ENCODE results near the gene FAM156A.
"Not testable (repeated sequence)": the region's sequence is repeated elsewhere in the genome, so short reads cannot be mapped to it uniquely, and the experiment has no call there.

FAM156A gene

GRCh38 chrX:52966993-52967738 is 8.8 kb upstream of the FAM156A start:
- not testable (repeated sequence) for DNase-seq (ENCODE audit: low spot score)

DNA sequence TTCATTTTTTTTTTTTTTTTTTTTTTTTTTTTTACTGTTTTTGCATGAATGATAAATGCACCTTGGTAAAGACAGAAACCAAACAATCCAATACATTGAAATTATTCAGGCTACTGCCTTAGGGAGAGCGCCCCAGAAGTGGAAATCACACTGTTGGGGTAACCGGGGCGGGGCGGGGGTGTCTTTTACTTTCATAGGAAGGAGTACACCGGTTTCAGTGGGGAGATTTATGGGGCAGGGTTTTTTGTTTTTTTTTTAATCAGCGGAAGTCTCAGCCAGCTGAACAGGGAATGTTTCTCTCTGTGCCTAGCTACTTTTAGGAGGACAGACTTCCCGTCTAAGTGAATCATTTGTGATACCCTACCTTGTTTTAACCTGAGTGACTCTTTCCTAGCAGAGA is 643 bp upstream of the FAM156A start:
- not testable (repeated sequence) for DNase-seq (ENCODE audit: low spot score)

GRCh38 chrX:52949884-52950283 is 8.4 kb downstream of the FAM156A start:
- not testable (repeated sequence) for DNase-seq (ENCODE audit: low spot score)

DNA sequence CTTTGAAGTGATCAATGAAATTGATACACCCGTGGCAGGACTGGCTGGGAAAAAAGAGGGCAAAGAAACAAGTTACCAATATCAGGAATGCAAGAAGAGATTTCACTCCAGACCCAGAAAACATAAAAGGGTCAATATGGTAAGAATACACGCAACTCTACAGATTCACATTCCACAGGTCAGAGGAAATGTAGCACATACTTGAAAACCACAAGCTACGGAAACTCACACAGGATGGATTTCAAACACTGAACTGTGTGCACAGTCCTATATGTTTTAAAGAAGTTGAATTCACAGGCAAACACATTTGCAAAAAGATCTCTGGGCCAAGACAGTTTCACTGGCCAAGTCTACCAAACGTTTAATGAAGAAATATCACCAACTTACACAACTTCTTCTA is 9.0 kb downstream of the FAM156A start:
- DNase-seq (ENCODE audit: low spot score), result not testable (repeated sequence)

GRCh38 chrX:52948265-52948664 is 10.1 kb downstream of the FAM156A start:
- DNase-seq (ENCODE audit: low spot score), result not testable (repeated sequence)

DNA sequence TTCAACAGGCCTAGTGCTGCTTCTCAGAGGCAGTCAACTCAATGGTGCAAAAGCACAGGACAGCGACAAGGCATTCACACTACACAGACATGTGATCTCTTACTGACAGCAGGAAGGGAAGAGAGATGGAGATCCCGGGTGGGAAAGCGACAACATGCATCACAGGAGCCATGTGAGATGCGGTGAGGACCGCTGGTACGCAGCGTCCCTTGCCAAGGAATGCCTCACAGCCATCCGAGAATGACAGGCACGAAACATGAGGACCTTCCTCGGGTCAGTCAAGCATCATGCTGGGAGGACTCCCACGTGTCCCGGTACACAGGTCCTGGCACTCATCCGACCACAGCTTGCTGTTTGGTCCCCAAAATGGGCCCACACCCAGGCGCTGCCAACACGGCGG is 10.8 kb downstream of the FAM156A start:
- DNase-seq (ENCODE audit: low spot score), result not testable (repeated sequence)

- DNase-seq (ENCODE audit: low spot score), result not testable (repeated sequence)
Measured at GRCh38 chrX:52945838-52946494, 12.4 kb downstream of the FAM156A start.

GRCh38 chrX:52941728-52942127 is 16.6 kb downstream of the FAM156A start:
- DNase-seq (ENCODE audit: low spot score), result not testable (repeated sequence)

GRCh38 chrX:52940704-52941103 is 17.6 kb downstream of the FAM156A start:
- not testable (repeated sequence) for DNase-seq (ENCODE audit: low spot score)

DNA sequence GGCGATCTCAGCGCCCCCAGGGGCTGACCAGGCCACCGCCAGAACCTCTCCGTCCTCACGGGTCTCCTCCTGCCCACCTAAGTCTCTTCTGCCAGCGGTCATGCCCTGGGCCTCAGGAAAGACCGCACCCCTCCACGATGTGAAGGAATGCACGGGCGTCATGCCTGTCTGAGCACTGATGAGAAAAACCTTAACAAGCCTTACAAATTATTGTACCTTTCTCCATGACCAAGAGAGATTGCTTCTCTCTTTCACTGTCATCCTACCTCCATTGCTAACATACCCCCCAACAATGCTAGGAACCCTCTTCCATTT is 22.9 kb downstream of the FAM156A start:
- not testable (repeated sequence) for DNase-seq (ENCODE audit: low spot score)

- DNase-seq (ENCODE audit: low spot score), result peak; percentile 92
Measured at GRCh38 chrX:52934704-52935469, 23.4 kb downstream of the FAM156A start.

GRCh38 chrX:52933976-52934703 is 24.2 kb downstream of the FAM156A start:
- DNase-seq (ENCODE audit: low spot score), result no peak

DNA sequence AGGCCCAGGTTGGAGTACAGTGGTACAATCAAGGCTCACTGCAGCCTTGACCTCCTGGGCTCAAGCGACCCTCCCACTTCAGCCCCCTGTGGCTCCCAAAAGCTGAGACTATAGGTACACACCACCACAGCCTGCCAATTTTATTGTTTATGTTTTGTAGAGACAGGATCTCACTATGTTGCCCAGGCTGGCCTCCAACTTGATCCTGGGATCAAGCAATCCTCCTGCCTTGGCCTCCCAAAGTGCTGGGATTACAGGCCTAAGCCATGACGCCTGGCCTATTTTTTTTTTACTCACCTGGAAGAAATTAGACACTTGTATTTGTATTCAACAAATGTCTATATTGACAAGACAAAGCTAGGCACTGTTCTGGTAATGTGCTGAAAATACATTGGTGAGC is 25.1 kb downstream of the FAM156A start:
- DNase-seq (ENCODE audit: low spot score), result no peak

DNA sequence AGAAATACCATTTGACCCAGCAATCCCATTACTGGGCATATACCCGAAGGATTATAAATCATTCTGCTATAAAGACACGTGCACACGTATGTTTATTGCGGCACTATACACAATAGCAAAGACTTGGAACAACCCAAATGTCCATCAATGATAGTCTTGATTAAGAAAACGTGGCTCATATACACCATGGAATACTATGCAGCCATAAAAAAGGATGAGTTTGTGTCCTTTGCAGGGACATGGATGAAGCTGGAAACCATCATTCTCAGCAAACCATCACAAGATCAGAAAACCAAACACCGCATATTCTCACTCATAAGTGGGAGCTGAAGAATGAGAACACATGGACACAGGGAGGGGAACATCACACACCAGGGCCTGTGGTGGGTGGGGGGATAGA is 28.1 kb downstream of the FAM156A start:
- not testable (repeated sequence) for DNase-seq (ENCODE audit: low spot score)

- no peak for DNase-seq (ENCODE audit: low spot score)
Measured at GRCh38 chrX:52923781-52924241, 34.5 kb downstream of the FAM156A start.

DNA sequence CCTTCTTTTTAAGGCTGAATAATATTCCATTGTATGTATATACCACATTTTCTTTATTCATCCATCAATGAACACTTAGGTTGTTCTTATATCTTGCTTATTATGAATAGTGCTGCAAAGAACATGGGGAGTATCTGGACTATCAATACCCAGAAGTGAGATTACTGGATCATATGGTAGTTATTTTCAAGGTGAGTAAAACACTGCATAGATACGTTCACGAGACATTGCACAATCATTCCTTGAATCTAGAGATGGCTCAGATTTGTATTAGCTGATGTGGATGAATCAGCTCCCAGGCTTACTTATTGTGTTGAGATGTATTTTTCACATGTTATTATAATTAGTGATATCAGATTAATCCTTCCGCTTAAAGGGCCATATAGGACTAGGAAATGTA is 43.6 kb downstream of the FAM156A start:
- DNase-seq (ENCODE audit: low spot score), result not testable (repeated sequence)

DNA sequence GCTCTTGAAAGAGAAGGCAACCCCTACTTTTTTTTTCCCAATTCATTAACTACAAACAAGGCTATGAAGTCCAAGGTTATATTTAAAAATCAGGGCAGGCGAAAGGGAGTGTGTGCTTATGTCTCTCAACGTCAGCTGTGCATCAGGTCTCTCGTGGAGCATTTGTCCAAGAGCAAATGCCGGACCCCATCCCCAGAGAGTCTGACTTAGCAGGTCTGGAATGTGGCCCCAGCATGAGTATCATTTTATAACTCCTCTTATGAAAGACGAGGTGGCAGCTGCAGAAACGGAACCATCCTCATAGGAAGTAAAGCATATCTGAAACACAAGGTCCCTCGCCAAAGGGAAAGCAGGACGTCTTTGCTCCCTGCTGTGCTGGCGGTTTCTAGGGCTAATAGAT is 44.6 kb downstream of the FAM156A start:
- DNase-seq (ENCODE audit: low spot score), result not testable (repeated sequence)

- not testable (repeated sequence) for DNase-seq (ENCODE audit: low spot score)
Measured at GRCh38 chrX:52909313-52909969, 48.9 kb downstream of the FAM156A start.

GRCh38 chrX:52907900-52908299 is 50.4 kb downstream of the FAM156A start:
- not testable (repeated sequence) for DNase-seq (ENCODE audit: low spot score)

GRCh38 chrX:52907137-52907536 is 51.2 kb downstream of the FAM156A start:
- DNase-seq (ENCODE audit: low spot score), result not testable (repeated sequence)

GRCh38 chrX:52906072-52906471 is 52.2 kb downstream of the FAM156A start:
- DNase-seq (ENCODE audit: low spot score), result not testable (repeated sequence)

Data from putamen (tissue), 1 donor.